ENCODE data around the gene TREM1.

GRCh38 chr6:41335296-41335695 lies 48.8 kb upstream of the TREM1 start, which contains the start of gene NCR2:
- TF ChIP-seq CTCF (IDR thresholded peaks at IDR 0.05) = no peak
- TF ChIP-seq POLR2A (IDR thresholded peaks at IDR 0.05) = no peak
- no peak for TF ChIP-seq EP300 (IDR thresholded peaks at IDR 0.05)
- TF ChIP-seq POLR2AphosphoS5 (IDR thresholded peaks at IDR 0.05) = no peak

All from sigmoid colon (tissue), 4 donors.